A549 (cell line): ENCODE results near the gene KRIT1. TPM values are rescaled to one million over a fixed set of nuclear protein-coding genes. Genes with fewer than 3 reads are reported as not detected.

Source experiments
- ATAC-seq, 2 experiments: fragments of 200-7000 bp in 1 of 2; fragments of >200 bp in 1 of 2; cut with Nextera tagmentation in 1 of 2; cut with Tn5 transposase in 1 of 2; 3 replicates each; pipeline versions ENCODE4 v1.8.0 to v1.9.1; 2018 to 2020; ENCODE audit warnings: mild to moderate bottlenecking in 1 of 2, moderate library complexity in 1 of 2
- CTCF ChIA-PET: fragments of 300-600 bp; sonication (Branson Sonifier 250); formaldehyde crosslinking; extraction: SDS; loops from one replicate; lab custom pipeline; 2021; ENCODE audit warnings: antibody characterized with exemption, inconsistent platforms; lab: Yijun Ruan, JAX
- POLR2A ChIA-PET: fragments of 350-600 bp; formaldehyde crosslinking; extraction: SDS; loops from one replicate; lab custom pipeline; 2021; ENCODE audit warnings: antibody characterized with exemption, inconsistent platforms; lab: Yijun Ruan, JAX
- DNase-seq, 2 experiments: peaks; one replicate each; pipeline versions ENCODE4 v3.0.0 to v3.0.0-alpha.2; 2011 to 2016; ENCODE audit warnings: low read depth in 1 of 2, low spot score in 1 of 2
- FAIRE-seq: peaks from 2 replicates; lab custom pipeline; 2011; peaks lifted over from hg19 to GRCh38; lab: Jason Lieb, UNC
- H3K27ac ChIP-seq, 2 experiments: fragments of >200 bp; sonication (Bioruptor Twin); formaldehyde crosslinking; 3 replicates each; pipeline ENCODE4 v1.5.1; 2016 to 2017
- H3K4me1 ChIP-seq: fragments of >200 bp; sonication (Bioruptor Twin); formaldehyde crosslinking; 3 replicates; pipeline ENCODE4 v1.6.1; 2016
- H3K4me2 ChIP-seq: fragments of >200 bp; sonication (Bioruptor Twin); formaldehyde crosslinking; 3 replicates; pipeline ENCODE4 v1.6.1; 2016
- H3K4me3 ChIP-seq: fragments of >200 bp; sonication (Bioruptor Twin); formaldehyde crosslinking; 3 replicates; pipeline ENCODE4 v1.5.1; 2016
- H3K9me3 ChIP-seq: fragments of >200 bp; sonication (Bioruptor Twin); formaldehyde crosslinking; 3 replicates; pipeline ENCODE4 v1.6.1; 2016
- ATOH8 ChIP-seq: fragments of 250-450 bp; sonication (Bioruptor Pico); IDR thresholded peaks from 2 replicates; pipeline ENCODE4 v1.5.0; 2020; ENCODE audit warnings: low read depth, mild to moderate bottlenecking, moderate library complexity
- BHLHE40 ChIP-seq: IDR thresholded peaks from 2 replicates; pipeline ENCODE4 v1.6.1; 2012; ENCODE audit warnings: low read depth, low read length, inconsistent platforms
- CBX8 ChIP-seq: fragments of 200-600 bp; sonication (generic); IDR thresholded peaks from 2 replicates; pipeline ENCODE4 v1.6.1; 2016
- CEBPB ChIP-seq, 2 experiments: fragments of >200 bp in 1 of 2; sonication (Bioruptor Twin) in 1 of 2; formaldehyde crosslinking in 1 of 2; IDR thresholded peaks; 2 replicates each; pipeline ENCODE4 v1.6.1; 2012 to 2016
- CHD4 ChIP-seq: fragments of 200-600 bp; sonication (generic); IDR thresholded peaks from 2 replicates; pipeline ENCODE4 v1.6.1; 2016; ENCODE audit warnings: antibody characterized with exemption, mild to moderate bottlenecking, borderline replicate concordance
- EP300 ChIP-seq, 2 experiments: fragments of >200 bp; sonication (Bioruptor Twin); formaldehyde crosslinking; IDR thresholded peaks; 2 replicates in 1 of 2; 3 replicates in 1 of 2; pipeline ENCODE4 v1.6.1; 2016 to 2017
- ESRRA ChIP-seq: fragments of 150-350 bp; IDR thresholded peaks from 2 replicates; pipeline ENCODE4 v1.6.1; 2014; ENCODE audit warnings: mild to moderate bottlenecking, low read length, borderline replicate concordance
- FOSB ChIP-seq: fragments of 250-450 bp; sonication (Bioruptor Pico); IDR thresholded peaks from 2 replicates; pipeline ENCODE4 v1.5.0; 2020; ENCODE audit warnings: mild to moderate bottlenecking, moderate library complexity
- FOSL2 ChIP-seq, 2 experiments: fragments of 450-650 bp in 1 of 2; fragments of >200 bp in 1 of 2; sonication (Bioruptor Twin) in 1 of 2; formaldehyde crosslinking; IDR thresholded peaks; 2 replicates each; pipeline versions ENCODE4 v1.5.0 to v1.6.1; 2016 to 2020; ENCODE audit warnings: mild to moderate bottlenecking in 1 of 2, moderate library complexity in 1 of 2
- FOXS1 ChIP-seq: fragments of 250-450 bp; sonication (Bioruptor Pico); IDR thresholded peaks from 2 replicates; pipeline ENCODE4 v1.5.0; 2020; ENCODE audit warnings: mild to moderate bottlenecking, moderate library complexity
- HDAC2 ChIP-seq: fragments of 200-600 bp; sonication (generic); IDR thresholded peaks from 2 replicates; pipeline ENCODE4 v1.6.1; 2016
- HEYL ChIP-seq: fragments of 250-450 bp; sonication (Bioruptor Pico); IDR thresholded peaks from 2 replicates; pipeline ENCODE4 v1.8.0; 2021; ENCODE audit warnings: mild to moderate bottlenecking, moderate library complexity
- HOXB5 ChIP-seq: fragments of 250-450 bp; sonication (Bioruptor Pico); IDR thresholded peaks from 2 replicates; pipeline ENCODE4 v1.5.0; 2020; ENCODE audit warnings: mild to moderate bottlenecking, moderate library complexity
- MAFK ChIP-seq: fragments of 450-650 bp; IDR thresholded peaks from 2 replicates; pipeline ENCODE4 v1.6.1; 2014; ENCODE audit not compliant: partially characterized antibody
- MYC ChIP-seq: IDR thresholded peaks from 2 replicates; pipeline ENCODE4 v1.6.1; 2012; ENCODE audit warnings: mild to moderate bottlenecking, inconsistent platforms, low read length, improper control_type of control experiment, borderline replicate concordance
- NR3C1 ChIP-seq: fragments of >200 bp; sonication (Bioruptor Twin); formaldehyde crosslinking; IDR thresholded peaks from 3 replicates; pipeline ENCODE4 v1.6.1; 2017
- PBX3 ChIP-seq: IDR thresholded peaks from 2 replicates; pipeline ENCODE4 v1.6.1; 2012
- PHF8 ChIP-seq: fragments of 200-600 bp; sonication (generic); IDR thresholded peaks from 2 replicates; pipeline ENCODE4 v1.6.1; 2016; ENCODE audit warnings: low read depth, mild to moderate bottlenecking, antibody characterized with exemption, moderate library complexity, borderline replicate concordance
- POLR2AphosphoS2 ChIP-seq: conservative IDR thresholded peaks from 2 replicates; pipeline ENCODE4 v1.6.1; 2012; ENCODE audit warnings: low read length, improper control_type of control experiment, inconsistent platforms
- RARB ChIP-seq: fragments of 250-450 bp; sonication (Bioruptor Pico); IDR thresholded peaks from 2 replicates; pipeline ENCODE4 v1.8.0; 2021; ENCODE audit warnings: mild to moderate bottlenecking, moderate library complexity
- RFX5 ChIP-seq: fragments of 450-650 bp; IDR thresholded peaks from 2 replicates; pipeline ENCODE4 v1.7.1; 2014; ENCODE audit warnings: antibody characterized with exemption, mild to moderate bottlenecking, moderate library complexity
- SMC3 ChIP-seq: fragments of >200 bp; sonication (Bioruptor Twin); formaldehyde crosslinking; IDR thresholded peaks from 3 replicates; pipeline ENCODE4 v1.6.1; 2018; ENCODE audit warnings: inconsistent platforms
- SREBF2 ChIP-seq: fragments of 450-650 bp; IDR thresholded peaks from 2 replicates; pipeline ENCODE4 v1.6.1; 2014; ENCODE audit warnings: mild to moderate bottlenecking, moderate library complexity
- TP53 ChIP-seq: fragments of 250-450 bp; sonication (Bioruptor Pico); IDR thresholded peaks from 2 replicates; pipeline ENCODE4 v1.5.0; 2021; ENCODE audit warnings: mild to moderate bottlenecking, moderate library complexity
- USF2 ChIP-seq: fragments of 450-650 bp; IDR thresholded peaks from 2 replicates; pipeline ENCODE4 v1.6.1; 2014; ENCODE audit warnings: antibody characterized with exemption
- WGBS: methylation state at CpG from one replicate; pipeline ENCODE4 v1.1.6; 2017; ENCODE audit errors: missing lambda C conversion rate; 5-methylcytosine and 5-hydroxymethylcytosine counted together
- polyA plus RNA-seq, 4 experiments: library from polyadenylated mRNA; depleted of rRNA in 3 of 4; stranded (reverse); fragments of >200 nt; fragmentation: RNase III in 1 of 4; extraction: RNeasy Plus Mini Kit Qiagen cat#74134 plus additional on column Dnase treatment in 1 of 4; gene quantifications; 2 replicates in 3 of 4; 3 replicates in 1 of 4; pipeline ENCODE4 v1.2.3, GENCODE V29; 2011 to 2017

KRIT1 gene
- polyA plus RNA-seq, 2 of the 4 experiments (the other 2 are of a cell fraction), result 30.8 to 60.6 TPM

- Histone ChIP-seq H3K4me1 (0 out of 3 replicates have a peak, but pooled peaks cover 6% of the 10 kb centered on the region), H3K4me2 (no peak overlapping the region), H3K27ac (no peak overlapping the region), H3K4me3 (no peak overlapping the region), H3K9me3 (no peaks in the 10 kb centered on the region)
- ATAC-seq (no peak), FAIRE-seq (no peak), DNase-seq (no peak)
- ChIA-PET CTCF (interaction anchor here (0.9 to 1.2 kb wide), 2 partner anchors 13 to 165 kb away, joined by 3 read pairs; partner anchors contain the start of gene GATAD1), POLR2A (interaction anchor here (0.7 kb wide), 1 partner anchor 38 kb away, joined by 3 read pairs; the partner anchor contains the start of genes ANKIB1 and KRIT1)
- TF ChIP-seq RARB (CRISPR knock-in tag), result no peak
- TF ChIP-seq SMC3, result no peak
- TF ChIP-seq EP300 (IDR thresholded peaks at IDR 0.05), result no peak
- no peak for TF ChIP-seq BHLHE40
- TF ChIP-seq HOXB5, result no peak
- TF ChIP-seq MYC, result no peak
- 95% methylated on average over 1 of the region's 1 CpG for WGBS
Observed at GRCh38 chr7:92282930-92283329, 37.2 kb upstream of the KRIT1 start.

- H3K9me3 ChIP-seq, result no peaks in the 10 kb centered on the region
- TF ChIP-seq CBX8 (no peak), ESRRA (no peak), ATOH8 (CRISPR knock-in tag) (no peak), HDAC2 (no peak), NR3C1 (no peak), PBX3 (no peak), PHF8 (no peak), USF2 (no peak), MAFK (no peak), HEYL (CRISPR knock-in tag) (no peak), FOSL2 (IDR thresholded peaks at IDR 0.05) (no peak), FOSL2 (CRISPR knock-in tag; IDR thresholded peaks at IDR 0.05) (no peak), RFX5 (no peak), TP53 (no peak), POLR2AphosphoS2 (no peak), MYC (no peak), FOSB (CRISPR knock-in tag) (no peak), CEBPB (IDR thresholded peaks at IDR 0.05) (no peak), CHD4 (no peak), SREBF2 (no peak), FOXS1 (no peak)
- no peak overlapping the region for H3K27ac ChIP-seq
- CTCF ChIA-PET, result interaction anchor here (1.2 kb wide), 1 partner anchor 165 kb away, joined by 3 read pairs; the partner anchor contains the start of gene GATAD1
- POLR2A ChIA-PET, result interaction anchor here (0.7 kb wide), 1 partner anchor 37 kb away, joined by 3 read pairs; the partner anchor contains the start of genes ANKIB1 and KRIT1
- H3K4me1 ChIP-seq, result 0 out of 3 replicates have a peak, but pooled peaks cover 6% of the 10 kb centered on the region
- no peak overlapping the region for H3K4me3 ChIP-seq
- FAIRE-seq (no peak), DNase-seq (no peak), ATAC-seq (no peak)
- WGBS, result 91% methylated on average over 6 of the region's 6 CpGs
- no peak overlapping the region for H3K4me2 ChIP-seq
Observed at GRCh38 chr7:92282221-92282814, 36.6 kb upstream of the KRIT1 start.
